Measurements from ENCODE around the gene CA10.

The CA10 gene

GRCh38 chr17:51833045-51833444, 325.5 kb downstream of the CA10 start:
- DNase-seq (ENCODE audit: low read depth in 1 of 2, low spot score in 1 of 2) = no peak

DNA sequence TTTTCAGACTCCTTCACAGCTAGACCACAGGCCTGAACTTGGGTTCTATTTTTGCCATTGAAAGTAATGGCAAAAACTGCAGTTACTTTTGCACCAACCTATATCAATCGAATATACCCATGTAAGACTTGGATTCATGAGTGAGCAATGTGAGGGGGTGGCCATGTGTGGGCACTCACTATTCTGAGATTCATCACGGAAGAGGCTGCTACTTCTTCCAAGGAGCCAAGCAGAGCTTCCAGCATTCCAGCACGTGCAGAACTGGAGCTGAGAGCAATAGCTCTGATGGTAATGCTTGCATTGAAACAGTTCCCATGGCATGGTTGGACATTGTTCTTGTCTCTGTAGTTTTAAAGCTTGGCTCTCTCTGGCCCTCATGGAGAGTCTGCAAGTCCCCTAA, 327.6 kb downstream of the CA10 start:
- TF ChIP-seq, protein P1, sequence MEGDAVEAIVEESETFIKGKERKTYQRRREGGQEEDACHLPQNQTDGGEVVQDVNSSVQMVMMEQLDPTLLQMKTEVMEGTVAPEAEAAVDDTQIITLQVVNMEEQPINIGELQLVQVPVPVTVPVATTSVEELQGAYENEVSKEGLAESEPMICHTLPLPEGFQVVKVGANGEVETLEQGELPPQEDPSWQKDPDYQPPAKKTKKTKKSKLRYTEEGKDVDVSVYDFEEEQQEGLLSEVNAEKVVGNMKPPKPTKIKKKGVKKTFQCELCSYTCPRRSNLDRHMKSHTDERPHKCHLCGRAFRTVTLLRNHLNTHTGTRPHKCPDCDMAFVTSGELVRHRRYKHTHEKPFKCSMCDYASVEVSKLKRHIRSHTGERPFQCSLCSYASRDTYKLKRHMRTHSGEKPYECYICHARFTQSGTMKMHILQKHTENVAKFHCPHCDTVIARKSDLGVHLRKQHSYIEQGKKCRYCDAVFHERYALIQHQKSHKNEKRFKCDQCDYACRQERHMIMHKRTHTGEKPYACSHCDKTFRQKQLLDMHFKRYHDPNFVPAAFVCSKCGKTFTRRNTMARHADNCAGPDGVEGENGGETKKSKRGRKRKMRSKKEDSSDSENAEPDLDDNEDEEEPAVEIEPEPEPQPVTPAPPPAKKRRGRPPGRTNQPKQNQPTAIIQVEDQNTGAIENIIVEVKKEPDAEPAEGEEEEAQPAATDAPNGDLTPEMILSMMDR (IDR thresholded peaks at IDR 0.05; ENCODE audit: insufficient read depth, low read length) = no peak
- TF ChIP-seq SPI1 (IDR thresholded peaks at IDR 0.05; ENCODE audit: borderline replicate concordance, low read depth) (no peak), POLR2AphosphoS5 (IDR thresholded peaks at IDR 0.05; ENCODE audit: low read depth) (no peak), GABPA (IDR thresholded peaks at IDR 0.05; ENCODE audit: low read depth) (no peak)
- TF ChIP-seq, protein P2, sequence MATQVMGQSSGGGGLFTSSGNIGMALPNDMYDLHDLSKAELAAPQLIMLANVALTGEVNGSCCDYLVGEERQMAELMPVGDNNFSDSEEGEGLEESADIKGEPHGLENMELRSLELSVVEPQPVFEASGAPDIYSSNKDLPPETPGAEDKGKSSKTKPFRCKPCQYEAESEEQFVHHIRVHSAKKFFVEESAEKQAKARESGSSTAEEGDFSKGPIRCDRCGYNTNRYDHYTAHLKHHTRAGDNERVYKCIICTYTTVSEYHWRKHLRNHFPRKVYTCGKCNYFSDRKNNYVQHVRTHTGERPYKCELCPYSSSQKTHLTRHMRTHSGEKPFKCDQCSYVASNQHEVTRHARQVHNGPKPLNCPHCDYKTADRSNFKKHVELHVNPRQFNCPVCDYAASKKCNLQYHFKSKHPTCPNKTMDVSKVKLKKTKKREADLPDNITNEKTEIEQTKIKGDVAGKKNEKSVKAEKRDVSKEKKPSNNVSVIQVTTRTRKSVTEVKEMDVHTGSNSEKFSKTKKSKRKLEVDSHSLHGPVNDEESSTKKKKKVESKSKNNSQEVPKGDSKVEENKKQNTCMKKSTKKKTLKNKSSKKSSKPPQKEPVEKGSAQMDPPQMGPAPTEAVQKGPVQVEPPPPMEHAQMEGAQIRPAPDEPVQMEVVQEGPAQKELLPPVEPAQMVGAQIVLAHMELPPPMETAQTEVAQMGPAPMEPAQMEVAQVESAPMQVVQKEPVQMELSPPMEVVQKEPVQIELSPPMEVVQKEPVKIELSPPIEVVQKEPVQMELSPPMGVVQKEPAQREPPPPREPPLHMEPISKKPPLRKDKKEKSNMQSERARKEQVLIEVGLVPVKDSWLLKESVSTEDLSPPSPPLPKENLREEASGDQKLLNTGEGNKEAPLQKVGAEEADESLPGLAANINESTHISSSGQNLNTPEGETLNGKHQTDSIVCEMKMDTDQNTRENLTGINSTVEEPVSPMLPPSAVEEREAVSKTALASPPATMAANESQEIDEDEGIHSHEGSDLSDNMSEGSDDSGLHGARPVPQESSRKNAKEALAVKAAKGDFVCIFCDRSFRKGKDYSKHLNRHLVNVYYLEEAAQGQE (IDR thresholded peaks at IDR 0.05; ENCODE audit: insufficient replicate concordance, low read depth) = no peak
- no peak for DNase-seq (ENCODE audit: low read depth in 1 of 2, low spot score in 1 of 2)
- Histone ChIP-seq H3K27ac (replicated peaks) (no peak overlapping the region), H3K4me3 (replicated peaks; ENCODE audit: insufficient read depth, low read length) (no peak overlapping the region), H3K27me3 (ENCODE audit: insufficient read depth, poor library complexity, severe bottlenecking) (no peaks in the 10 kb centered on the region)

More at GRCh38 chr17:51833045-51833444, 325.5 kb downstream of the CA10 start:
- TF ChIP-seq GABPA (IDR thresholded peaks at IDR 0.05; ENCODE audit: low read depth) (no peak), SPI1 (IDR thresholded peaks at IDR 0.05; ENCODE audit: borderline replicate concordance, low read depth) (no peak), POLR2AphosphoS5 (IDR thresholded peaks at IDR 0.05; ENCODE audit: low read depth) (no peak)
- TF ChIP-seq, protein P2 (IDR thresholded peaks at IDR 0.05; ENCODE audit: insufficient replicate concordance, low read depth) = no peak
- TF ChIP-seq, protein P1 (IDR thresholded peaks at IDR 0.05; ENCODE audit: insufficient read depth, low read length) = no peak
- no peak overlapping the region for H3K27ac ChIP-seq (replicated peaks)
- H3K4me3 ChIP-seq (replicated peaks; ENCODE audit: insufficient read depth, low read length) = no peak overlapping the region
- H3K27me3 ChIP-seq (ENCODE audit: insufficient read depth, poor library complexity, severe bottlenecking) = no peaks in the 10 kb centered on the region

DNA sequence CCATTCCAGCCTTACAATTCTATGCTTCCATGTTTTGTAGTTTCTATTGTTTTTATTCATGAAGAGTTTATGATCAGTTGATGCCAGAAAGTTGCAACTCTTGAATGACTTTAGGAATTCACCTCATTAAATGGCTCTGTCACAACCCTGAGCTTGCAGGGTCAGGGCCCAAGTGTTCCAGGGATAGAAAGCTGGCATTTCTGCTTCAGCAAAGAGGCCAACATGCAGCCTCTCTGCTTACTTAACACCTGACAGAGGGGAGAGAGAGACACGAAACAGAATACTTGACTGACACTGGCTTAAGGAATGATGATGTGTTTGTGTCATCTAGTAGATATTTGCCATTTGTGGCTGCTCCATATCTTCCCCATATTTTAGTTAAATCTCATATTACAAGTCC, 328.1 kb downstream of the CA10 start:
- no peaks in the 10 kb centered on the region for H3K27me3 ChIP-seq (ENCODE audit: insufficient read depth, poor library complexity, severe bottlenecking)
- TF ChIP-seq GABPA (IDR thresholded peaks at IDR 0.05; ENCODE audit: low read depth) (no peak), SPI1 (IDR thresholded peaks at IDR 0.05; ENCODE audit: borderline replicate concordance, low read depth) (no peak), POLR2AphosphoS5 (IDR thresholded peaks at IDR 0.05; ENCODE audit: low read depth) (no peak)
- TF ChIP-seq, protein P2 (IDR thresholded peaks at IDR 0.05; ENCODE audit: insufficient replicate concordance, low read depth) = no peak
- TF ChIP-seq, protein P1 (IDR thresholded peaks at IDR 0.05; ENCODE audit: insufficient read depth, low read length) = no peak
- no peak overlapping the region for H3K4me3 ChIP-seq (replicated peaks; ENCODE audit: insufficient read depth, low read length)
- no peak for DNase-seq (ENCODE audit: low read depth in 1 of 2, low spot score in 1 of 2)
- H3K27ac ChIP-seq (replicated peaks) = no peak overlapping the region

Data from HL-60 (cell line).